Measurements from ENCODE around the gene EIF1.
A peak's percentile ranks its signal among the peaks of the same experiment; 100 is the strongest.

Gene EIF1

DNA sequence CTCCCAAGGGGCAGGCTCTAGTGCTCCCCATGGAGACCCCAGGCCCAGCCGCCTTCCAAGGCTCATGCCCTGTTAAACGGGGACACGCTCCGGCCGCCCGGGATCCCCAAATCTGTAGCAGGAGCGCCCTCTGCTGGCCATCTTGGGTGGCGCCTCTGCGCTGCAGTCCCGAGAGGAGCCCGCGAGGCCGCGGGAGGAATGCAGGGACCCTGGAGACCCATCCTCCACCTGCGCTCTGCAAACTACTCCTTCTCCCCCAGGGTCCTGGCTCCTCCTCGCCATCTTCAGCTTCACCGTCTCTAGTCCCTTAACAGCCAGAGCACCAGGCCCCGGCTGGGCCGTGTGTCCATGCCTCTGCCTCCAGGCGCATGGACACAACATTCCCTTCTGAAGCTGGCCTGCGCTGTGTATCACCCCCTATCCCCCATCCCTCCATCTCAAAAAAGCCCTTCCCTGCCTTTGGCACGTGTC, 40.7 kb upstream of the EIF1 start:
- H3K4me3 ChIP-seq (ENCODE audit: low read depth, low read length), result no peak overlapping the region
- TF ChIP-seq, protein P1, sequence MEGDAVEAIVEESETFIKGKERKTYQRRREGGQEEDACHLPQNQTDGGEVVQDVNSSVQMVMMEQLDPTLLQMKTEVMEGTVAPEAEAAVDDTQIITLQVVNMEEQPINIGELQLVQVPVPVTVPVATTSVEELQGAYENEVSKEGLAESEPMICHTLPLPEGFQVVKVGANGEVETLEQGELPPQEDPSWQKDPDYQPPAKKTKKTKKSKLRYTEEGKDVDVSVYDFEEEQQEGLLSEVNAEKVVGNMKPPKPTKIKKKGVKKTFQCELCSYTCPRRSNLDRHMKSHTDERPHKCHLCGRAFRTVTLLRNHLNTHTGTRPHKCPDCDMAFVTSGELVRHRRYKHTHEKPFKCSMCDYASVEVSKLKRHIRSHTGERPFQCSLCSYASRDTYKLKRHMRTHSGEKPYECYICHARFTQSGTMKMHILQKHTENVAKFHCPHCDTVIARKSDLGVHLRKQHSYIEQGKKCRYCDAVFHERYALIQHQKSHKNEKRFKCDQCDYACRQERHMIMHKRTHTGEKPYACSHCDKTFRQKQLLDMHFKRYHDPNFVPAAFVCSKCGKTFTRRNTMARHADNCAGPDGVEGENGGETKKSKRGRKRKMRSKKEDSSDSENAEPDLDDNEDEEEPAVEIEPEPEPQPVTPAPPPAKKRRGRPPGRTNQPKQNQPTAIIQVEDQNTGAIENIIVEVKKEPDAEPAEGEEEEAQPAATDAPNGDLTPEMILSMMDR (IDR thresholded peaks at IDR 0.05; ENCODE audit: insufficient read depth, low read depth, low read length, missing control alignments), result peak; percentile 96
- peak; percentile 75 for DNase-seq (ENCODE audit: low read depth)

DNA sequence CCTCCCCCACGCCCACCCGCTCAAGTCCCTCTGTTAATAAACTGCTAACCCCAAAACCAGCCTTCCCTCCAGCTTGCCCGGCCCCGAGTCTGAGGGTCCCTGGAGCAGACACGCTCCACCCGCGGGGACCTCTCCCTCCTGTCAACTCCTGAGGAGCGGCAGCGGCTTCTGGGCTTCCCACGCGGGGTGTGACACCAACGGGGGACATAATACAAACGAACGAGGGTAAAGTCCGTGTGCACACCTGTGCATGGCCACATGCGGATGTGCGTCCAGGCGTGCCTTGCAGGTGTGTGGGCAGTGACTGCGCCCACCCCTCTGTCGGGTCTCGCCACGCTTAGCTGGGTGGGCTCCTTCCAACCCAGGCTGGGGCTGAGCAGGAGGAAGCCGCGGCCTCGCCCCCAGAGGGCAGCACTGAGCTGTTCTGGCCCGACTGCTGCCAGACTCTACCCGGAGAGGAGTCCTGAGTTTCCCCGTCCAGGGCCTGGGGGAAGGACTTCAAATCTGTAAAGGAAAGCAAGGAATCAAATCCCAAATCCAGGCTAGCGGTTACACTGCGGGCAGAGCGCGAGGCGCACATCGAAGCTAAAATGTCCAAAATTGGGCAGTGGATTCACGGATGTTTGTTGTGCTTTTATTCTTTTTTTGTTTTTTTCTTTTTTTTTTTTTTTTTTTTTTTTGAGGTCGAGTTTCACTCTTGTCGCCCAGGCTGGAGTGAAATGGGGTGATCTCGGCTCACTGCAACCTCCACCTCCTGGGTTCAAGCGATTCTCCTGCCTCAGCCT, 40.1 kb upstream of the EIF1 start:
- TF ChIP-seq, protein P1 (IDR thresholded peaks at IDR 0.05; ENCODE audit: insufficient read depth, low read depth, low read length, missing control alignments), result peak; percentile 96
- peak; percentile 79 for DNase-seq (ENCODE audit: low read depth)
- no peak overlapping the region for H3K4me3 ChIP-seq (ENCODE audit: low read depth, low read length)

DNA sequence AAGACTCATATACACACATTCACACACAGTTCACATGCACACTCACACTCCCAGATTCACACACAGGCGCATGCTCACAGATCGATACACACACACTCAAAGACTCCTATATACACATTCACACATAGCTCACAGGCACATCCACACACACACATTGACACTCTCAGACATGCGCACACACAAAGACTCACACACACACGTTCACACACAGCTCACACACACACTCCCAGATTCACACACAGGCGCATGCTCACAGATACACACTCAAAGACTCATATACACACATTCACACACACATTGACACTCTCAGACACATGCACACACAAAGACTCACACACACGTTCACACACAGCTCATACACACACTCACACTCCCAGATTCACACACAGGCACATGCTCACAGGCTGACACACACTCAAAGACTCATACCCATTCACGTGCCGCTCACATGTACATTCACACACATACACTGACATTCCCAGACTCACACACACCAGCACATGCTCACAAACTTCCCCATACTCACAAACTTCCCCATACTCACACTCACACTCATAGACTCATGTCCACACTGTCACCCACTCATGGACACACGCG, 38.7 kb upstream of the EIF1 start:
- TF ChIP-seq, protein P1 (IDR thresholded peaks at IDR 0.05; ENCODE audit: insufficient read depth, low read depth, low read length, missing control alignments), result no peak
- no peak overlapping the region for H3K4me3 ChIP-seq (ENCODE audit: low read depth, low read length)
- no peak for DNase-seq (ENCODE audit: low read depth)

DNA sequence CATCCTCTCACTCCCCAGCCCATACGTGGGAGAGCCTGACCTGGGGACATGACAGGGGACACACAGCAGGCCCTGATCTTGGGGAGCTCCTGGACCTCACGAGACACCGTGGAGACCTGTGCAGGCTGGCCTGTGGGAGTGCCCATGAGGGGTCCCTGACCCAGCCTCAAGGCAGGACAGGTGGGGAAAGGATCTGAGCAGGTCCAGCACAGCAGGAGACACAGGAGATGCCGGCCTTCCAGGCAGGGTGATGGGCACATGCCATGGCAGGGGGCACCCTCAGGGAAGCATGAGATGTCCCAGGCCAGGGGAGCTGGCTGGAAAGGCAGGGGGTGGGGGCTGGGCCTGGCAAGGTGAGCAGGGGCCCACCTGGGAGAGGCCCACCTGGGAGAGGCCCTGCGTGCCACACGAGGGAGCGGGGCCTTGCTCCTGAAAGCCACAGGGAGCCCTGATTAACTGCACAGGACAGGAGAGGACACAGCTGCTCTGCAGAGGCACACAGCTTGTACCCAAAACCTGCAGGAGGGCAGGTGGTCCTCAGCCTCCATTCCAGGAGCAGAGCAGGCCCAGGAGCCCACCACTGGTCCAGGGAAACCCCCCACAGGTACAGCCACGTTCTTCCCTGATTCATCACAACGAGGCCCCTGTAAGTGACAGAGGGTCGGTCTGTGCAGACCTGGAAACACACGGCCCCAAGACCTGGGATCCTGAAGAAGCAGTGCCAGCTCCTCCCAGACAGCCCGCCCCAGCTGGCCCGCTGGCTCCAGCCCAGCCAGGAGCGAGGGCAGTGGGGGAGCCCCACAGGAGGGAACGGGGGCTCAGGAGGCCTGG, 37.7 kb upstream of the EIF1 start:
- TF ChIP-seq, protein P1 (IDR thresholded peaks at IDR 0.05; ENCODE audit: insufficient read depth, low read depth, low read length, missing control alignments), result no peak
- no peak overlapping the region for H3K4me3 ChIP-seq (ENCODE audit: low read depth, low read length)
- DNase-seq (ENCODE audit: low read depth), result no peak

DNA sequence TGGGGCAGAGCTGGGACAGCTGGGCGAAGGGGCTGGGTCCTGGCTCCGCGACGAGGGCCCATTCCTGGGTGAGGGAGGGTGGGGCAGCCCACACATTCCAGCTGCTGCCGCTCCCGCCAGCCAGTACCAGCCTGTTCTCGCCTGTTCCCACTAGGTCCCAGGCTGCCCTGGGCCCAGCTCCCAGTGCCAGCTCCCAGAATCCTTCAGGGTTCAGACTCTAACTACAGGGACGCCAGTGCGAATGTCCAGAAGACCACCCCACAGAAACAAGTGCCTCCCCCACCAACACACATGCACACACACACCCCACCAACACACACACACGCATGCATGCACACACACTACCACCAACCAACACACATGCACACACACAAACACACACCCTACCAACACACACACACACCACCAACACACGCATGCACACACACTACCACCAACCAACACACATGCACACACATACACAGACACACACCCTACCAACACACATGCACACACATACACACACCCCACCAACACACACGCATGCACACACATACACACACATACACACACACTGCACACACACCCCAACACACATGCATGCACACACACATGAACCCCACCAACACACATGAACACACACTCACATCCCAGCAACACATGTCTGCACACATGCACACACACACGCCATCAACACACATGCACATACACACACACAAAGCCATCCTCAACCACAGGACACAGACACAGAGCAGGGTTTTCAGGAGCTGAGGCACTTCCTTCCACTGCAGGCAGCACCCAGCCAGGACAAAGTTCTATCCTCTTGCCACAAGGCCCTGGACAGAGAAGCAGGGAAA, 36.8 kb upstream of the EIF1 start:
- H3K4me3 ChIP-seq (ENCODE audit: low read depth, low read length), result no peak overlapping the region
- no peak for DNase-seq (ENCODE audit: low read depth)

More for the DNA sequence above, 36.8 kb upstream of the EIF1 start:
- TF ChIP-seq, protein P1 (IDR thresholded peaks at IDR 0.05; ENCODE audit: insufficient read depth, low read depth, low read length, missing control alignments), result no peak
